NCI-H460 (cell line): ENCODE data around the gene IQCK. TPM values are rescaled to one million over a fixed set of nuclear protein-coding genes. Genes with fewer than 3 reads are reported as not detected.
A peak's percentile ranks its signal among the peaks of the same experiment; 100 is the strongest.

Experiments
- DNase-seq: peaks from one replicate; pipeline ENCODE4 v3.0.0-alpha.2; 2016; ENCODE audit warnings: low read depth; ENCODE audit errors: extremely low read depth
- small RNA-seq, 2 experiments: library from RNA; depleted of rRNA; stranded (forward); fragments of <200 nt; gene quantifications; one replicate each; pipeline ENCODE3, GENCODE V24; 2014
- total RNA-seq: library from RNA; depleted of rRNA; stranded (reverse); fragments of >200 nt; shearing (Covaris generic); gene quantifications from 2 replicates; pipeline ENCODE4 v1.2.3, GENCODE V29; 2014; rRNA removed

The IQCK gene
- total RNA-seq, 1 experiment from 2014 or later = 4.3 TPM

- DNase-seq = no peak
Measured at GRCh38 chr16:19899605-19899955, 181.5 kb downstream of the IQCK start.

- no peak for DNase-seq
Measured at GRCh38 chr16:19901164-19901563, 183.1 kb downstream of the IQCK start.

GRCh38 chr16:19907161-19907992 lies 189.3 kb downstream of the IQCK start:
- peak; percentile 69 for DNase-seq

Small RNA genes within 50 kb of the gene (small RNA-seq; reads per million reads assigned to genes)
- 0 reads per million in 2 experiments for gene LARP7P2

Other genes with a start within 250 kb of the IQCK start
- gene GDE1, start 196.2 kb upstream of the IQCK start, total RNA-seq = 59.1 and 61.6 TPM in 2 replicates
- gene CCP110, start 194.3 kb upstream of the IQCK start, total RNA-seq = 12.1 and 14.4 TPM in 2 replicates
- gene VPS35L, start 162.6 kb upstream of the IQCK start, total RNA-seq = 26.2 and 27.9 TPM in 2 replicates
- gene KNOP1, start within 50 bp of the IQCK start, total RNA-seq = 19.5 and 24.3 TPM in 2 replicates
- 0.10 TPM in 1 of 2 replicates, not detected in the other for gene GPRC5B, start 166.6 kb downstream of the IQCK start, total RNA-seq